ENCODE results near the gene BTNL2.
"Not testable (repeated sequence)": the region's sequence is repeated elsewhere in the genome, so short reads cannot be mapped to it uniquely, and the experiment has no call there.

The BTNL2 gene

DNA sequence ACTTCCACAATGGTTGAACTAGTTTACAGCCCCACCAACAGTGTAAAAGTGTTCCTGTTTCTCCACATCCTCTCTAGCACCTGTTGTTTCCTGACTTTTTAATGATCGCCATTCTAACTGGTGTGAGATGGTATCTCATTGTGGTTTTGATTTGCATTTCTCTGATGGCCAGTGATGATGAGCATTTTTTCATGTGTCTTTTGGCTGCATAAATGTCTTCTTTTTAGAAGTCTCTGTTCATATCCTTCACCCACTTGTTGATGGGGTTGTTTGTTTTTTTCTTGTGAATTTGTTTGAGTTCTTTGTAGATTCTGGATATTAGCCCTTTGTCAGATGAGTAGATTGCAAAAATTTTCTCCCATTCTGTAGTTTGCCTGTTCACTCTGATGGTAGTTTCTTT is 47.8 kb downstream of the BTNL2 start:
- DNase-seq, result not testable (repeated sequence)

- not testable (repeated sequence) for DNase-seq
These were observed 48.4 kb downstream of the BTNL2 start for GRCh38 chr6:32358548-32358947.

DNA sequence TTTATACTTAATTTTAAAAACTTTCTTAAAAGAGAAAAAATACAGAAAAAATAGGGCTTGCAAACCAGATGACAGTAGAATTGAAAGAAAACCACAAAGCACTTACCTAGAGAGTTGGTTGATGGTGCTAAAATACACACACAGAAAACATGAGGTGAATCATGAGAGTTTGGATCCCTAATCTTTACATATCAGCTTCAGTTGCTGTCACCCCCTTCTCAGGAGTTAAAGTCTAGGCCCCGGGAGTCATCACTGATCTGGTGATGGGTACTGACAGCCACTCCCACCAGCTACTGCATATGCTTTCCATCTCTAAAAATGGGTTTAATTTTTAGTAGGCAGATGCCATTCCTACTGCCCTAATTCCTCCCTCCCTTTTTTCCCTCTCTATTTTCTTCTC is 52.0 kb downstream of the BTNL2 start:
- DNase-seq, result no peak

GRCh38 chr6:32353348-32353747 is 53.6 kb downstream of the BTNL2 start:
- no peak for DNase-seq
